Parathyroid adenoma (tissue), 2 donors: ENCODE results near the gene SLC35F2.
"Not testable (repeated sequence)": the region's sequence is repeated elsewhere in the genome, so short reads cannot be mapped to it uniquely, and the experiment has no call there.

Experiments used
- H2AFZ ChIP-seq: fragments of 300-600 bp; sonication (generic); one replicate; pipeline ENCODE4 v1.7.0; 2017; ENCODE audit warnings: antibody characterized with exemption, mild to moderate bottlenecking
- H3K27ac ChIP-seq: fragments of 300-600 bp; sonication (generic); one replicate; pipeline ENCODE4 v1.7.0; 2017
- H3K27me3 ChIP-seq: fragments of 300-600 bp; sonication (generic); one replicate; pipeline ENCODE4 v1.7.0; 2017; ENCODE audit warnings: low read length; ENCODE audit not compliant: control insufficient read depth, insufficient read depth
- H3K36me3 ChIP-seq: fragments of 300-600 bp; sonication (generic); one replicate; pipeline ENCODE4 v1.7.0; 2017; ENCODE audit warnings: low read length; ENCODE audit not compliant: control insufficient read depth, insufficient read depth
- H3K4me1 ChIP-seq: fragments of 300-600 bp; sonication (generic); one replicate; pipeline ENCODE4 v1.7.0; 2017; ENCODE audit warnings: control low read depth
- H3K4me2 ChIP-seq: fragments of 300-600 bp; sonication (generic); one replicate; pipeline ENCODE4 v1.7.0; 2017; ENCODE audit warnings: low read length
- H3K4me3 ChIP-seq: fragments of 300-600 bp; sonication (generic); one replicate; pipeline ENCODE4 v1.7.0; 2017; ENCODE audit warnings: low read depth, low read length
- H3K79me2 ChIP-seq: fragments of 300-600 bp; sonication (generic); one replicate; pipeline ENCODE4 v1.7.0; 2017; ENCODE audit warnings: control low read depth
- H3K9ac ChIP-seq: fragments of 300-600 bp; sonication (generic); one replicate; pipeline ENCODE4 v1.7.0; 2017; ENCODE audit warnings: mild to moderate bottlenecking
- H3K9me3 ChIP-seq: fragments of 300-600 bp; sonication (generic); one replicate; pipeline ENCODE4 v1.7.0; 2017; ENCODE audit warnings: low read length; ENCODE audit not compliant: control insufficient read depth
- CTCF ChIP-seq: fragments of 300-600 bp; sonication (generic); IDR thresholded peaks from one replicate; pipeline ENCODE4 v1.7.0; 2017; ENCODE audit warnings: antibody characterized with exemption, mild to moderate bottlenecking
- donor health status: primary hyperparathyroidism.

Gene SLC35F2

GRCh38 chr11:107777110-107777509 lies 81.5 kb downstream of the SLC35F2 start:
- Histone ChIP-seq H3K27ac (no peak overlapping the region), H3K9ac (no peak overlapping the region), H3K9me3 (no peaks in the 10 kb centered on the region), H3K79me2 (no peaks in the 10 kb centered on the region), H3K4me3 (no peak overlapping the region), H3K27me3 (no peaks in the 10 kb centered on the region), H3K4me1 (no peaks in the 10 kb centered on the region), H3K4me2 (no peak overlapping the region), H2AFZ (no peak overlapping the region), H3K36me3 (no peaks in the 10 kb centered on the region)
- no peak for TF ChIP-seq CTCF

GRCh38 chr11:107776062-107776461 lies 82.5 kb downstream of the SLC35F2 start:
- Histone ChIP-seq H3K27me3 (no peaks in the 10 kb centered on the region), H3K79me2 (no peaks in the 10 kb centered on the region), H3K9me3 (no peaks in the 10 kb centered on the region), H3K4me2 (no peak overlapping the region), H3K4me1 (no peaks in the 10 kb centered on the region), H3K36me3 (no peaks in the 10 kb centered on the region), H2AFZ (no peak overlapping the region), H3K27ac (no peak overlapping the region), H3K4me3 (no peak overlapping the region), H3K9ac (no peak overlapping the region)
- TF ChIP-seq CTCF, result no peak

- H3K27ac ChIP-seq, result no peak overlapping the region
- no peaks in the 10 kb centered on the region for H3K27me3 ChIP-seq
- H3K9ac ChIP-seq, result no peak overlapping the region
- peak overlapping the region; percentile 13 for H2AFZ ChIP-seq
- H3K79me2 ChIP-seq, result no peaks in the 10 kb centered on the region
- no peaks in the 10 kb centered on the region for H3K4me1 ChIP-seq
- no peak for TF ChIP-seq CTCF
- no peaks in the 10 kb centered on the region for H3K36me3 ChIP-seq
- no peak overlapping the region for H3K4me3 ChIP-seq
- H3K9me3 ChIP-seq, result no peaks in the 10 kb centered on the region
- no peak overlapping the region for H3K4me2 ChIP-seq
Measured at GRCh38 chr11:107770551-107770951, 88.0 kb downstream of the SLC35F2 start.

- Histone ChIP-seq H3K9ac (no peak overlapping the region), H3K79me2 (no peaks in the 10 kb centered on the region), H3K27ac (no peak overlapping the region), H3K36me3 (no peaks in the 10 kb centered on the region), H3K4me3 (no peak overlapping the region), H3K9me3 (no peaks in the 10 kb centered on the region), H3K4me2 (no peak overlapping the region), H3K27me3 (no peaks in the 10 kb centered on the region), H2AFZ (no peak overlapping the region), H3K4me1 (no peaks in the 10 kb centered on the region)
- no peak for TF ChIP-seq CTCF
Measured at GRCh38 chr11:107769189-107769588, 89.4 kb downstream of the SLC35F2 start.

DNA sequence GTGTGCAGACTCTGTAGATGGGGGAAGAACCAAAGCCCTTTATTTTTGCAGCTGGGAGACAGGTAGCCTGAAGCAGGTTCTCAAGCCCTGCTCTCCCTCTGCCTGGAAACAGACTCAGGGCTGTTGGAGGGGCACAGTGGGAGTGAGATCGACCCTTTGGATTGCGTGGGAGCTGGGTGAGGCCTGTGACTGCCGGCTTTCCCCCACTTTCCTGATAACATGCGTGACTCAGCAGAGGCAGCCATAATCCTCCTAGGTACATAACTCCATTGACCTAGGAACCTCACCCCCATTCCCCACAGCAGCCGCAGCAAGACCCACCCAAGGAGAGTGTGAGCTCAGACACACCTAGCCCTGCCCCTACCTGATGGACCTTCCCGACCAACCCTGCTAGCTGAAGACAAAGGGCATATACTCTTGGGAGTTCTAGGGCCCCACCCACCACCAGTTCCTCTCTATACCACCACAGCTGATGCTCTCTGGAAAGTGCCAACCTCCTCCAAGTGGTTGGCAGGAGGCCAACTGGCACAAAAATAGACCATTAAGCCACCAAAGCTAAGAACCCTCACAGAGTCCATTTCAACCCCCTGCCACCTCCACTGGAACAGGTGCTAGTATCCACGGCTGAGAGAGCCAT lies 99.8 kb downstream of the SLC35F2 start:
- not testable (repeated sequence) for H3K27ac ChIP-seq, H3K9me3 ChIP-seq, H3K4me1 ChIP-seq, H3K27me3 ChIP-seq, H3K9ac ChIP-seq, H2AFZ ChIP-seq, H3K4me3 ChIP-seq, H3K36me3 ChIP-seq, H3K4me2 ChIP-seq, H3K79me2 ChIP-seq
